ENCODE data around the gene LAMA2.

GRCh38 chr6:129417416-129418086 lies 534.6 kb downstream of the LAMA2 start:
- no peak for TF ChIP-seq CTCF (IDR thresholded peaks at IDR 0.05; ENCODE audit: poor library complexity)
- TF ChIP-seq EZH2 (IDR thresholded peaks at IDR 0.05; ENCODE audit: borderline replicate concordance), result no peak
- TF ChIP-seq EZH2phosphoT487 (IDR thresholded peaks at IDR 0.05; ENCODE audit: low read depth, severe bottlenecking, unreplicated experiment), result no peak
